Dedifferentiated amniotic fluid mesenchymal stem cell (primary cell): ENCODE results near the gene ANO7.
"Not testable (repeated sequence)": the region's sequence is repeated elsewhere in the genome, so short reads cannot be mapped to it uniquely, and the experiment has no call there.

Source experiments
- DNase-seq: peaks from one replicate; pipeline ENCODE4 v3.0.0-alpha.2; 2016; ENCODE audit errors: extremely low spot score

Gene ANO7

GRCh38 chr2:241191081-241191480 lies 2.6 kb downstream of the ANO7 start:
- DNase-seq = no peak

GRCh38 chr2:241193271-241193670 lies 4.8 kb downstream of the ANO7 start:
- no peak for DNase-seq

GRCh38 chr2:241194811-241195210 lies 6.3 kb downstream of the ANO7 start:
- no peak for DNase-seq

- DNase-seq = no peak
These were observed 7.1 kb downstream of the ANO7 start for GRCh38 chr2:241195506-241196130.

GRCh38 chr2:241197246-241197645 lies 8.8 kb downstream of the ANO7 start:
- DNase-seq = not testable (repeated sequence)

- DNase-seq = no peak
These were observed 9.5 kb downstream of the ANO7 start for GRCh38 chr2:241197947-241198346.

- no peak for DNase-seq
These were observed 10.2 kb downstream of the ANO7 start for GRCh38 chr2:241198381-241199279.

GRCh38 chr2:241199286-241199685 lies 10.8 kb downstream of the ANO7 start:
- no peak for DNase-seq

GRCh38 chr2:241199897-241200821 lies 11.7 kb downstream of the ANO7 start:
- DNase-seq = no peak

- no peak for DNase-seq
These were observed 12.4 kb downstream of the ANO7 start for GRCh38 chr2:241200822-241201395.

- DNase-seq = no peak
These were observed 13.2 kb downstream of the ANO7 start for GRCh38 chr2:241201445-241202267.

GRCh38 chr2:241202268-241202585 lies 13.8 kb downstream of the ANO7 start:
- no peak for DNase-seq

- no peak for DNase-seq
These were observed 14.2 kb downstream of the ANO7 start for GRCh38 chr2:241202681-241203080.

- no peak for DNase-seq
These were observed 14.9 kb downstream of the ANO7 start for GRCh38 chr2:241203218-241204009.

- no peak for DNase-seq
These were observed 15.5 kb downstream of the ANO7 start for GRCh38 chr2:241204010-241204384.

- DNase-seq = no peak
These were observed 16.0 kb downstream of the ANO7 start for GRCh38 chr2:241204490-241204889.

GRCh38 chr2:241205086-241205485 lies 16.6 kb downstream of the ANO7 start:
- DNase-seq = no peak

GRCh38 chr2:241207151-241207550 lies 18.7 kb downstream of the ANO7 start:
- no peak for DNase-seq

- DNase-seq = no peak
These were observed 19.2 kb downstream of the ANO7 start for GRCh38 chr2:241207641-241208040.

GRCh38 chr2:241208058-241208457 lies 19.6 kb downstream of the ANO7 start:
- no peak for DNase-seq
